HG02943 (cell line): Measurements from ENCODE around the gene AHRR.

Experiments used
- ATAC-seq: cut with Tn5 transposase; IDR thresholded peaks from one replicate; pipeline ENCODE4 v1.9.1; 2021; ENCODE audit warnings: mild to moderate bottlenecking, low read depth, moderate library complexity; ENCODE audit not compliant: unreplicated experiment

AHRR gene

GRCh38 chr5:423626-424261 is 102.2 kb downstream of the AHRR start:
- ATAC-seq, result no peak

GRCh38 chr5:424301-425110 is 103.0 kb downstream of the AHRR start:
- ATAC-seq, result peak; percentile 93

- no peak for ATAC-seq
Measured at GRCh38 chr5:425714-426113, 104.2 kb downstream of the AHRR start.

GRCh38 chr5:426392-426976 is 105.0 kb downstream of the AHRR start:
- ATAC-seq, result no peak

- ATAC-seq, result no peak
Measured at GRCh38 chr5:427415-428087, 106.0 kb downstream of the AHRR start.

- no peak for ATAC-seq
Measured at GRCh38 chr5:428219-428618, 106.7 kb downstream of the AHRR start.

GRCh38 chr5:428754-429452 is 107.4 kb downstream of the AHRR start:
- no peak for ATAC-seq

GRCh38 chr5:429453-430188 is 108.1 kb downstream of the AHRR start:
- ATAC-seq, result no peak

GRCh38 chr5:430214-430925 is 108.9 kb downstream of the AHRR start:
- ATAC-seq, result no peak

GRCh38 chr5:431001-431710 is 109.6 kb downstream of the AHRR start:
- ATAC-seq, result no peak

- ATAC-seq, result no peak
Measured at GRCh38 chr5:431711-432050, 110.2 kb downstream of the AHRR start.

- no peak for ATAC-seq
Measured at GRCh38 chr5:432201-432927, 110.8 kb downstream of the AHRR start.

- ATAC-seq, result no peak
Measured at GRCh38 chr5:432928-433791, 111.6 kb downstream of the AHRR start.

- no peak for ATAC-seq
Measured at GRCh38 chr5:433836-434235, 112.3 kb downstream of the AHRR start.

GRCh38 chr5:434443-435146 is 113.1 kb downstream of the AHRR start:
- no peak for ATAC-seq

- ATAC-seq, result no peak
Measured at GRCh38 chr5:435156-435790, 113.8 kb downstream of the AHRR start.
